Ectodermal cell (in vitro differentiated cells): ENCODE data around the gene THOC3.
"Not testable (repeated sequence)": the region's sequence is repeated elsewhere in the genome, so short reads cannot be mapped to it uniquely, and the experiment has no call there.

ENCODE experiments used
- H3K27ac ChIP-seq: 2 replicates; pipeline ENCODE4 v1.7.0; 2013; ENCODE audit warnings: mild to moderate bottlenecking, low read depth, low read length; ENCODE audit not compliant: insufficient read depth, poor library complexity, severe bottlenecking
- H3K27me3 ChIP-seq: 2 replicates; pipeline ENCODE4 v1.7.0; 2013; ENCODE audit warnings: mild to moderate bottlenecking, low read length; ENCODE audit not compliant: insufficient read depth, control insufficient read depth, poor library complexity, severe bottlenecking
- H3K36me3 ChIP-seq: one replicate; pipeline ENCODE4 v1.7.0; 2013; ENCODE audit warnings: low read length; ENCODE audit not compliant: control insufficient read depth, insufficient read depth
- H3K4me1 ChIP-seq: one replicate; pipeline ENCODE4 v1.7.0; 2013; ENCODE audit warnings: low read length; ENCODE audit not compliant: control insufficient read depth, insufficient read depth
- H3K4me3 ChIP-seq: 2 replicates; pipeline ENCODE4 v1.7.0; 2013; ENCODE audit warnings: low read depth, low read length, control low read depth; ENCODE audit not compliant: insufficient read depth
- H3K9me3 ChIP-seq: 2 replicates; pipeline ENCODE4 v1.7.0; 2013; ENCODE audit warnings: mild to moderate bottlenecking, low read length, moderate library complexity; ENCODE audit not compliant: control insufficient read depth
- WGBS, 2 experiments: methylation state at CpG; one replicate each; pipeline ENCODE4 v1.1.7; 2013; ENCODE audit warnings: missing lambda C conversion rate in 2 of 2; 5-methylcytosine and 5-hydroxymethylcytosine counted together

The THOC3 gene

GRCh38 chr5:175995506-175995905, 27.4 kb upstream of the THOC3 start:
- not testable (repeated sequence) for H3K36me3 ChIP-seq, H3K9me3 ChIP-seq, H3K4me3 ChIP-seq, H3K27ac ChIP-seq, H3K4me1 ChIP-seq, H3K27me3 ChIP-seq
- no CpG with 5 or more reads among the region's 6 CpGs for WGBS, 2 experiments

- H3K4me1 ChIP-seq, H3K9me3 ChIP-seq, H3K36me3 ChIP-seq, H3K4me3 ChIP-seq, H3K27ac ChIP-seq, H3K27me3 ChIP-seq: not testable (repeated sequence)
- WGBS, 2 experiments = 75 to 82% methylated on average over 4 of the region's 17 CpGs
Observed at GRCh38 chr5:175979371-175979995, 11.4 kb upstream of the THOC3 start.

DNA sequence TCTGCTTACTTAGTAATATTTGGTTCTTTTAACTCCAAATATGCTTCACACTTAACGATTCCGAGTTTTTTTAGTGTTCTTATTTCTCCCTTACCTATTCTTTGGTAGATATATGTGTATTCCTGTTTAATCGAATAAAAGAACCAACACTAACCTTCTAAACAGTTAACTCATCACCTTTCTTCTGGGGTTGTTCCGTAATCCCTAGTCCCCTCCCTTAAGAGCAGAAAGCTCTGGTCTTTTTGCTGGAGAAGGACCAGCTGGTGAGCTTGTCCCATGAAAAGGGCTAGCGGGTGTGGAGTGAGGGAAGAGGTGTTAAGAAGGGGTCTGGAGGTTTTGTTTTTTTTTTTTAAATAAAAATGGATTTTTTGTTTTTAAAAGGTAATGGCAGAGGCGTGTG, 266 bp upstream of the THOC3 start:
- not testable (repeated sequence) for H3K27ac ChIP-seq
- WGBS, 2 experiments = 40 to 43% methylated on average over 3 of the region's 6 CpGs

GRCh38 chr5:175962329-175962728, 5.8 kb downstream of the THOC3 start:
- WGBS, 2 experiments = no CpG with 5 or more reads among the region's 8 CpGs
- H3K27me3 ChIP-seq, H3K4me1 ChIP-seq, H3K36me3 ChIP-seq, H3K27ac ChIP-seq, H3K9me3 ChIP-seq, H3K4me3 ChIP-seq: not testable (repeated sequence)

More for the DNA sequence above, 266 bp upstream of the THOC3 start:
- not testable (repeated sequence) for H3K27me3 ChIP-seq, H3K4me1 ChIP-seq, H3K36me3 ChIP-seq, H3K9me3 ChIP-seq
- H3K4me3 ChIP-seq = peak overlapping the region; percentile 61

- H3K36me3 ChIP-seq, H3K27me3 ChIP-seq, H3K27ac ChIP-seq, H3K9me3 ChIP-seq, H3K4me3 ChIP-seq, H3K4me1 ChIP-seq: not testable (repeated sequence)
- 94 to 96% methylated on average over 5 to 6 of the region's 6 CpGs for WGBS, 2 experiments
Observed at GRCh38 chr5:175960228-175960627, 7.9 kb downstream of the THOC3 start.

DNA sequence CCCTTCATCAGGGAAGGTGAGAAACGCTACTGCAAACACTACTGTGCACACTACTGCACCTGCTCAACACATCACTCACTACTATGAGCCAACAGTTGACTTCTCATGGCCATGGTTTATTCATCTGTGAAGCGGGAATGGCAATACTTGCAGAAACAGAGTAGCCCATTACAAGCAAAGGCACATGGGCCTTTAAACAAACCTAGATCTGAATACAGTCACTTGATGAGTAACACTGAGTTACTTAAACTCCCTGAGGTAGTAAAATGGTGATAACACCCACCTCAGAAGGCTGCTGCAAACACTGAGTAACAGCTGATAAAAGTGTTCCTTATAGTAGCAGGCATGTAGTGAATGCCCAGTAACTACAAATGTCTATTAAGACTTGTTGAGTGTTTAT, 9.6 kb downstream of the THOC3 start:
- WGBS, 2 experiments = 97% methylated on average over 2 of the region's 2 CpGs
- H3K4me3 ChIP-seq, H3K9me3 ChIP-seq, H3K27ac ChIP-seq, H3K36me3 ChIP-seq, H3K4me1 ChIP-seq, H3K27me3 ChIP-seq: not testable (repeated sequence)

DNA sequence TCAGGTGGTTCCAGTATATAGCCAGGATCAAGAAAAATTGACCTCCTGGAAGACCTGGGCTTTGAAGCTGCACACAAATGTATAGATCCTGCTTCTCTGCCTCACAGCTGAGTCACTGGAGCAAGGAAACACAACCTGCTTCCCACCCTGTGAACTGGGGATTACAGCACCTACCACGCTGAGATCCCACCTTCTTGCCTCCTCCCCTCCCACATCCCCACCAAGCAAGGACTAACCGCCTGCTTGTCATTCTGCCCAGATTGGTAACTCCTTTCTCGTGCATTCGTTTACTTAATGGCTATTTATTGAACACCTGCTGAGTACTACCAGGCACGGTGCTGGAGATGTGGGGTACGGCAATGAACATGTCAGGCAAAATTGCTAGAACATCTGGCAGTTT, 14.0 kb downstream of the THOC3 start:
- not testable (repeated sequence) for H3K36me3 ChIP-seq, H3K27ac ChIP-seq, H3K4me1 ChIP-seq, H3K9me3 ChIP-seq, H3K4me3 ChIP-seq, H3K27me3 ChIP-seq
- 67 to 83% methylated on average over 1 to 2 of the region's 6 CpGs for WGBS, 2 experiments

DNA sequence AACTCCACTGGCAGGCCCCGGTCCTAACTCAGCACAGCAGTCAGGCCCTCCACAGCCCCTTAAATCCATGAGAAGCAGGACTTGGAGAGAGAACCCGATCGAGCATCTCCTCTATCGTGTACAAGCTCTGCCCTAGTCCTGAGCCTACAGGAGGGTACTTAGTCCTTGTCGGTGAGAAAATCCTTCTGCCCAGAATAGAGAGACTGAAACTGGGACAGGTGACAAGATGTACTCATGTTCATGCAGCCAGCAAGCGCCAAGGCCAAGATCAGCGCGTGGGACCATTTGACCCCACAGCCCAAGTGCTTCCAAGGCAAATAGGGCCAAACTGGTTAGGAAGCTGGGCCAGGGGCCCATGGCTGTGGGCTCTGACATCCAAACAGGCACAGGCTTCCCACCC, 15.3 kb downstream of the THOC3 start:
- H3K27me3 ChIP-seq, H3K9me3 ChIP-seq, H3K36me3 ChIP-seq, H3K4me3 ChIP-seq, H3K27ac ChIP-seq, H3K4me1 ChIP-seq: not testable (repeated sequence)
- whole genome bisulfite sequencing, 2 experiments = 75 to 95% methylated on average over 1 to 2 of the region's 8 CpGs

DNA sequence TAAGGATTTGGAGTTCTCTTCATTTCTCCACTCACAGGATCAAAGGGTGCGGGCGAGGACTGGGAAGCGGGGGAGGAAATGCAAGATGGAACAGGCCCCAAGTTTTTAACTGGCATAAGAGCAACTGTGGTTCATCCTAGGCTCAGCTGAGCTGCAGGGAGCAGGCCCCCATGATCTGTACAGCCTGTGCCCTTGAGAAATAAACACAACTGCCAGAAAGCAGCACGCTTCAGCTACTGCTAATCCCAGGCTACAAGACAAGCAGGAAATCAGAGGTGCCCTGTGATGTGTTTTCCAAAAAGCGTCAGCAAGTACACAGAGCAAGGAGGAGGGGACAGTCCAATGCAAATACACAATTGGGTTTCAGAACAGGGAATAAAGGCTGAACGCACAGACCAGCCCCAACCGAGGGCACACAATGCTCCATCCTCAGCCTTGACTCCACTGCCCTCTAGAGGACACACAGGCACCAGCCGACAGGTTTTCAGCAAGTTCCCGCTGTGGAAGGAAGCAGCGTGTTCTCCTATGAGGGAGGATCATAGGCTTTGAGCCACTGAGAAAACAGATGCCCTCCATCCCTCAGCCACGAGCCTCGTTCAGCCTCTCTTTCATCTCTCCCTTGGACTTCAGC, 16.7 kb downstream of the THOC3 start:
- not testable (repeated sequence) for H3K4me1 ChIP-seq, H3K4me3 ChIP-seq, H3K27me3 ChIP-seq, H3K36me3 ChIP-seq, H3K27ac ChIP-seq, H3K9me3 ChIP-seq
- WGBS, 2 experiments = no CpG with 5 or more reads among the region's 12 CpGs

GRCh38 chr5:175948329-175949108, 19.6 kb downstream of the THOC3 start:
- WGBS, 2 experiments = 100% methylated on average over 1 of the region's 10 CpGs
- H3K27ac ChIP-seq, H3K4me3 ChIP-seq, H3K36me3 ChIP-seq, H3K27me3 ChIP-seq, H3K9me3 ChIP-seq, H3K4me1 ChIP-seq: not testable (repeated sequence)
